ENCODE data around the gene GATAD2A.

Gene GATAD2A

DNA sequence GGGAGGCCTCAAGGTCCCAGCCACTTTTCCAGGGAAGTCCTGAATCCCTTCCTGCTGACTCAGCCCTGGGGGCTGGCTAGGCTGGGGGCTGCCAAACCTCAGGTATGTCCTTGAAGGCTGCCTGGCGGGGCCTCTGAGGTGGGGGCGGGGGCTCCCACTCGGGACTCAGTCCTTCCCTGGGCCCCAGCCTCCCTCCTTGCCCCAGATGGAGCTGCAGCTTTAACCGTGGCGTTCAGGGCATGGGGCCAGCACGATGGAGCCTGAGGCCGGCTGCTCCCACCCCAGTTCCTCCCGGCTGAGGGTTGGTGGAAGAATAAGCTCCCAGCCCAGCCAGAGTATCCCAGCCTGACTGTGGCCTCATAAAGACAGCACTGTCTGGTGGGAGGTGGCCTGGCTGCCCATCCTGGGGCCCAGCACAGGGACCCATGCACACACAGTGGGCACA is 145.0 kb downstream of the GATAD2A start:
- intact Hi-C loops (cut with DNase I): no loop called here
- DNase-seq: peak in 1 of 10 donors; percentile 76

- intact Hi-C loops (cut with DNase I): no loop called here
Observed at GRCh38 chr19:19550972-19551852, 145.7 kb downstream of the GATAD2A start.

DNA sequence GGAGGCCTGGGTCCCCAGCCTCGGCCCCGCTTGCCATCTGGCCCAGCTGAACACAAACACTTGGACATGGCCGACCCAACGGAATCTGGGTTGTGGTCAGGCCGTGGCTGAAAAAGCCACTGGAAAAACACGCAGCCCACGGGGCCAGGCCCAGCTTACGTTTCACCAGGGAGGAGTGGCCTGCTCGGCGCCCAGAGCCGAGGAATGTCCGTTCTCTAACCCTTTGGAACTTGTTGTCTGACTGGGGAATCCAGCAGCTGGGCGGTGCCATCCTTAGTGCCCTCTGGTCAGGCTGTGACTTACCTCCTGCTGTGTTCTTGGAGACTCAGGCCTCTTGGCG is 146.3 kb downstream of the GATAD2A start:
- intact Hi-C loops (cut with DNase I): no loop called here
- DNase-seq: peak in 1 of 10 donors; percentile 66

More at GRCh38 chr19:19550972-19551852, 145.7 kb downstream of the GATAD2A start:
- DNase-seq: no peak

DNA sequence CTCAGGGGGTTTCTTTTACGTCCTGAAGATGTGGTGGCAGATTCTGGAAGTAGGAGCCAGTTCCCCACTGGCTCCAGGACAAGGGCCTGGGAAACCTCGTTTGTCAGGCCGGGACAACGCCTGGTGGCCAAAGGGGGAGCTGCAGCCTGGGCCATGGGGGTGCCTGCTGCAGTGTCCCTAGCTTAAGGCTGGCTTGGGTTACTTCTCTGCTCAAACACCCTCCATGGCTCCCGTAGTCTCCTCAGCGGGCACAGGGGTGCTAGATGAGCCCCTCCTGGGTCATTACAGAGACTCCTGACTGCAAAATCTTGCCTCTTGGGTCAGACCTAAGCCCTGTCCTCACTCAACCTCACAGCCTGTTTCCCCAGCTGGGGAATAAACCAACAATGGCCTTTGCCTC is 147.3 kb downstream of the GATAD2A start:
- intact Hi-C loops (cut with DNase I): no loop called here
- no peak for DNase-seq

DNA sequence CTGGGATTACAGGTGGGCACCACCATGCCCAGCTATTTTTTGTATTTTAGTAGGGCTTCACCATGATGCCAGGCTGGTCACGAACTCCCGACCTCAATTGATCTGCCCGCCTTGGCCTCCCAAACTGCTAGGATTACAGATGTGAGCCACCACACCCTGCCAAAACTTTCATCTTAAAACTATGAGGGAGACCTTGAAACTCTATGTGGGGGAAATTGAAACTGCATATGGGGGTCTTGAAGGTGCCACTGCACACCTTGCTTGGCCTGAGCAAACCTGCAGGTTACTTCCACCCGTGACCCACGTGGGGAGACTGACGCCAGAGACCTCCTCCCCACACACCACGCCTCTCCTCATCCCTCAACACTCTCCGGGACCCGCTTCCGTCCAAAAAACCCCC is 148.2 kb downstream of the GATAD2A start:
- intact Hi-C loops (cut with DNase I): no loop called here

GRCh38 chr19:19554074-19555023 is 148.9 kb downstream of the GATAD2A start:
- peak in 3 of 10 donors; percentile 36 to 81 (median 47) for DNase-seq
- intact Hi-C loops (cut with DNase I): no loop called here

More for the DNA sequence above, 148.2 kb downstream of the GATAD2A start:
- DNase-seq: no peak

GRCh38 chr19:19558055-19558454 is 152.6 kb downstream of the GATAD2A start:
- intact Hi-C loops (cut with DNase I): no loop called here
- DNase-seq: peak in 1 of 10 donors; percentile 72

Measured in posterior cingulate gyrus (tissue), 11 donors.